K562 (cell line): ENCODE data around the gene NAT14. TPM values are rescaled to one million over a fixed set of nuclear protein-coding genes. Genes with fewer than 3 reads are reported as not detected.
A peak's percentile ranks its signal among the peaks of the same experiment; 100 is the strongest.

ENCODE experiments used
- BCLAF1 ChIP-seq, 2 experiments: fragments of 450-650 bp in 1 of 2; IDR thresholded peaks; 2 replicates each; pipeline ENCODE4 v1.6.1; 2011 to 2017; ENCODE audit warnings: low read depth in 2 of 2, antibody characterized with exemption in 1 of 2, borderline replicate concordance in 1 of 2, low read length in 1 of 2, mild to moderate bottlenecking in 1 of 2, mixed read lengths in 1 of 2; ENCODE audit not compliant: control insufficient read depth in 1 of 2
- KAT7 ChIP-seq: sonication (generic); formaldehyde crosslinking; IDR thresholded peaks from 2 replicates; pipeline ENCODE4 v1.8.0; 2022; ENCODE audit warnings: missing genetic modification reagents, mild to moderate bottlenecking, borderline replicate concordance
- KLF6 ChIP-seq: fragments of 250-450 bp; sonication (Bioruptor Pico); IDR thresholded peaks from 2 replicates; pipeline ENCODE4 v1.4.0; 2020; ENCODE audit warnings: mild to moderate bottlenecking, moderate library complexity, borderline replicate concordance
- MAFG ChIP-seq: fragments of 450-650 bp; conservative IDR thresholded peaks from 2 replicates; pipeline ENCODE4 v1.6.1; 2016; ENCODE audit warnings: missing genetic modification characterization, missing compliant biosample characterization
- TOE1 ChIP-seq, 2 experiments: fragments of 450-650 bp in 1 of 2; sonication (generic) in 1 of 2; formaldehyde crosslinking in 1 of 2; IDR thresholded peaks; 2 replicates each; pipeline versions ENCODE4 v1.7.1 to v1.8.0; 2016 to 2022; ENCODE audit warnings: borderline replicate concordance in 2 of 2, mild to moderate bottlenecking in 2 of 2, antibody characterized with exemption in 1 of 2, inconsistent platforms in 1 of 2, low read depth in 1 of 2, missing genetic modification reagents in 1 of 2, moderate library complexity in 1 of 2
- ZC3H4 ChIP-seq: sonication (generic); formaldehyde crosslinking; IDR thresholded peaks from 2 replicates; pipeline ENCODE4 v1.9.0; 2021; ENCODE audit warnings: missing genetic modification reagents, borderline replicate concordance
- ZHX1 ChIP-seq: fragments of 150-350 bp; conservative IDR thresholded peaks from 2 replicates; pipeline ENCODE4 v1.6.1; 2014; ENCODE audit warnings: low read length
- ZNF197 ChIP-seq: fragments of 200-800 bp; sonication (Bioruptor generic); IDR thresholded peaks from 2 replicates; pipeline ENCODE4 v1.6.1; 2016; ENCODE audit warnings: low read depth, missing genetic modification characterization, missing compliant biosample characterization
- ZNF77 ChIP-seq: fragments of 250-450 bp; sonication (Bioruptor Pico); IDR thresholded peaks from 2 replicates; pipeline ENCODE4 v1.5.0; 2020
- polyA plus RNA-seq, 8 experiments: library from polyadenylated mRNA; depleted of rRNA in 4 of 8; stranded (reverse) in 5 of 8; unstranded in 3 of 8; fragments of >200 nt; fragmentation: Nextera tagmentation in 2 of 8; fragmentation: Illumina TruSeq in 1 of 8; extraction: Ambion mirVana in 2 of 8; extraction: Trizol in 1 of 8; gene quantifications; 2 replicates each; pipeline versions ENCODE4 v1.2.1 to v1.2.3, GENCODE V29; 2011 to 2014; ENCODE audit warnings: inconsistent platforms in 1 of 8, missing spikeins in 1 of 8
- total RNA-seq, 7 experiments: library from RNA; depleted of rRNA in 6 of 7; stranded (reverse); fragments of >200 nt in 6 of 7; fragmentation: Illumina TruSeq in 2 of 7; extraction: Trizol in 2 of 7; gene quantifications; 2 replicates each; pipeline versions ENCODE4 v1.2.1 to v1.2.3, GENCODE V29; 2011 to 2021; ENCODE audit warnings: low replicate concordance in 1 of 7
- TF ChIP-seq, protein P1 (sequence below): fragments of 450-650 bp; IDR thresholded peaks from 2 replicates; pipeline ENCODE4 v1.7.1; 2018; ENCODE audit warnings: mild to moderate bottlenecking, low read depth; ENCODE audit not compliant: partially characterized antibody
- TF ChIP-seq, protein P2 (sequence below): fragments of 450-650 bp; formaldehyde crosslinking; IDR thresholded peaks from 2 replicates; pipeline ENCODE4 v1.4.0; 2022; ENCODE audit warnings: mild to moderate bottlenecking, moderate library complexity
- TF ChIP-seq, protein P3 (sequence below): fragments of 250-450 bp; sonication (Bioruptor Pico); IDR thresholded peaks from 2 replicates; pipeline ENCODE4 v1.4.0; 2020; ENCODE audit warnings: borderline replicate concordance

NAT14 gene
- total and polyA plus RNA-seq, 9 of the 15 experiments (the other 6 are each of a cell fraction or from before 2014, with no cell fraction given) = 2.4 to 77.0 (median 26.7) TPM

GRCh38 chr19:55476100-55476775 lies 8.8 kb upstream of the NAT14 start, which contains the start of gene ZNF628 (continued):
- TF ChIP-seq, protein P1, sequence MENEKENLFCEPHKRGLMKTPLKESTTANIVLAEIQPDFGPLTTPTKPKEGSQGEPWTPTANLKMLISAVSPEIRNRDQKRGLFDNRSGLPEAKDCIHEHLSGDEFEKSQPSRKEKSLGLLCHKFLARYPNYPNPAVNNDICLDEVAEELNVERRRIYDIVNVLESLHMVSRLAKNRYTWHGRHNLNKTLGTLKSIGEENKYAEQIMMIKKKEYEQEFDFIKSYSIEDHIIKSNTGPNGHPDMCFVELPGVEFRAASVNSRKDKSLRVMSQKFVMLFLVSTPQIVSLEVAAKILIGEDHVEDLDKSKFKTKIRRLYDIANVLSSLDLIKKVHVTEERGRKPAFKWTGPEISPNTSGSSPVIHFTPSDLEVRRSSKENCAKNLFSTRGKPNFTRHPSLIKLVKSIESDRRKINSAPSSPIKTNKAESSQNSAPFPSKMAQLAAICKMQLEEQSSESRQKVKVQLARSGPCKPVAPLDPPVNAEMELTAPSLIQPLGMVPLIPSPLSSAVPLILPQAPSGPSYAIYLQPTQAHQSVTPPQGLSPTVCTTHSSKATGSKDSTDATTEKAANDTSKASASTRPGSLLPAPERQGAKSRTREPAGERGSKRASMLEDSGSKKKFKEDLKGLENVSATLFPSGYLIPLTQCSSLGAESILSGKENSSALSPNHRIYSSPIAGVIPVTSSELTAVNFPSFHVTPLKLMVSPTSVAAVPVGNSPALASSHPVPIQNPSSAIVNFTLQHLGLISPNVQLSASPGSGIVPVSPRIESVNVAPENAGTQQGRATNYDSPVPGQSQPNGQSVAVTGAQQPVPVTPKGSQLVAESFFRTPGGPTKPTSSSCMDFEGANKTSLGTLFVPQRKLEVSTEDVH = no peak
- TF ChIP-seq MAFG (no peak), BCLAF1 (IDR thresholded peaks at IDR 0.05; ENCODE audit: borderline replicate concordance in 1 of 2, control insufficient read depth in 1 of 2, low read depth in 2 of 2, low read length in 1 of 2) (no peak), ZHX1 (no peak), ZNF197 (CRISPR knock-in tag) (peak; percentile 38; the same call in 1 of the 2 replicates), ZC3H4 (no peak), KAT7 (CRISPR knock-in tag) (peak; percentile 96; the same call in 1 of the 2 replicates), KLF6 (CRISPR knock-in tag) (peak; percentile 61; the same call in 1 of the 2 replicates), TOE1 (IDR thresholded peaks at IDR 0.05; ENCODE audit: borderline replicate concordance) (no peak; the same call in 1 of the 2 replicates), TOE1 (CRISPR knock-in tag; IDR thresholded peaks at IDR 0.05; ENCODE audit: borderline replicate concordance, low read depth) (peak; percentile 80; the same call in 1 of the 2 replicates), ZNF77 (CRISPR knock-in tag) (no peak)
- TF ChIP-seq, protein P2, sequence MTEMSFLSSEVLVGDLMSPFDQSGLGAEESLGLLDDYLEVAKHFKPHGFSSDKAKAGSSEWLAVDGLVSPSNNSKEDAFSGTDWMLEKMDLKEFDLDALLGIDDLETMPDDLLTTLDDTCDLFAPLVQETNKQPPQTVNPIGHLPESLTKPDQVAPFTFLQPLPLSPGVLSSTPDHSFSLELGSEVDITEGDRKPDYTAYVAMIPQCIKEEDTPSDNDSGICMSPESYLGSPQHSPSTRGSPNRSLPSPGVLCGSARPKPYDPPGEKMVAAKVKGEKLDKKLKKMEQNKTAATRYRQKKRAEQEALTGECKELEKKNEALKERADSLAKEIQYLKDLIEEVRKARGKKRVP (CRISPR knock-in tag) = no peak
- TF ChIP-seq, protein P3, sequence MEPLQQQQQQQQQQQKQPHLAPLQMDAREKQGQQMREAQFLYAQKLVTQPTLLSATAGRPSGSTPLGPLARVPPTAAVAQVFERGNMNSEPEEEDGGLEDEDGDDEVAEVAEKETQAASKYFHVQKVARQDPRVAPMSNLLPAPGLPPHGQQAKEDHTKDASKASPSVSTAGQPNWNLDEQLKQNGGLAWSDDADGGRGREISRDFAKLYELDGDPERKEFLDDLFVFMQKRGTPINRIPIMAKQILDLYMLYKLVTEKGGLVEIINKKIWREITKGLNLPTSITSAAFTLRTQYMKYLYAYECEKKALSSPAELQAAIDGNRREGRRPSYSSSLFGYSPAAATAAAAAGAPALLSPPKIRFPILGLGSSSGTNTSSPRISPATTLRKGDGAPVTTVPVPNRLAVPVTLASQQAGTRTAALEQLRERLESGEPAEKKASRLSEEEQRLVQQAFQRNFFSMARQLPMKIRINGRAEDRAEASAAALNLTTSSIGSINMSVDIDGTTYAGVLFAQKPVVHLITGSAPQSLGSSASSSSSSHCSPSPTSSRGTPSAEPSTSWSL (CRISPR knock-in tag) = no peak
